GM21526 (cell line): ENCODE results near the gene MOSMO.
"Not testable (repeated sequence)": the region's sequence is repeated elsewhere in the genome, so short reads cannot be mapped to it uniquely, and the experiment has no call there.

ENCODE experiments used
- ATAC-seq: cut with Tn5 transposase; IDR thresholded peaks from one replicate; pipeline ENCODE4 v1.9.1; 2021; ENCODE audit warnings: moderate library complexity; ENCODE audit not compliant: unreplicated experiment, low FRiP score

The MOSMO gene

DNA sequence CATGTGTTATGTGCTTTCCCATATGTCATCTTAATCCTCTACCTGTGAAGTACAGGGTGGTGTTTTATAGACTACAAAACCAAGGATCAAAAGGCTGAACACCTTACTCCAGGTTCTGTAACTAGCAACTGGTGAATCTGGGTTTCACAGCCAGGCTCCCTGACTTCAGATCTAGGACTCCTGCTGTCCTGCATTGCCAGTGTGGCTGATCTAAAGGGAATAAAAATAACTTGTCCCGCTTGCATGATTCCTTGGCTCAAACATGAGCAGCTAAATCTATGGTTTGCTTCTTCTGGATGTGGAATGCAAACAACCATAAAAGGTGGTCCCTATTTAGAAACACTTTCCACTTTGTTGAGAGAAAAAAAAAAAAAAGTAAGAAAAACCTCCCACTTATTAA is 80.7 kb downstream of the MOSMO start:
- no peak for ATAC-seq

- no peak for ATAC-seq
Measured at GRCh38 chr16:22089910-22090309, 82.0 kb downstream of the MOSMO start.

DNA sequence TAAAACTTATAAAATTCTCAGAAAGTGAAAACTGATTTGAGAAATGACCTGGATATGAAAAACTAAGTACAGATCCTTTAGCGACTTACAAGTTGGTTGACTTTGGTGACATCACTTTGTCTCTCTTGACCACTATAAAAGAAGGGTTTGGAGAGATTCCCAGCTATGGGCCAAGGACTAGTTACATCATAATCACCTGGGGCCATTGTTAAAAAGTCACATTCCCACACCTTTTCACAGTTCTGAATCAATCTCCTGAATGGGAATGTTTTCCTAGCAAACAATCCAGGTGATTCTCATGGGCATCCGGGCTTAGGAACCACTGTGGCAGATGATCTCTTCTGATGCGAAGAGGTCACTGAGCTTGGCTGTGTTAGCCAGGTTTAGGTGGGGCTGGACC is 83.8 kb downstream of the MOSMO start:
- no peak for ATAC-seq

DNA sequence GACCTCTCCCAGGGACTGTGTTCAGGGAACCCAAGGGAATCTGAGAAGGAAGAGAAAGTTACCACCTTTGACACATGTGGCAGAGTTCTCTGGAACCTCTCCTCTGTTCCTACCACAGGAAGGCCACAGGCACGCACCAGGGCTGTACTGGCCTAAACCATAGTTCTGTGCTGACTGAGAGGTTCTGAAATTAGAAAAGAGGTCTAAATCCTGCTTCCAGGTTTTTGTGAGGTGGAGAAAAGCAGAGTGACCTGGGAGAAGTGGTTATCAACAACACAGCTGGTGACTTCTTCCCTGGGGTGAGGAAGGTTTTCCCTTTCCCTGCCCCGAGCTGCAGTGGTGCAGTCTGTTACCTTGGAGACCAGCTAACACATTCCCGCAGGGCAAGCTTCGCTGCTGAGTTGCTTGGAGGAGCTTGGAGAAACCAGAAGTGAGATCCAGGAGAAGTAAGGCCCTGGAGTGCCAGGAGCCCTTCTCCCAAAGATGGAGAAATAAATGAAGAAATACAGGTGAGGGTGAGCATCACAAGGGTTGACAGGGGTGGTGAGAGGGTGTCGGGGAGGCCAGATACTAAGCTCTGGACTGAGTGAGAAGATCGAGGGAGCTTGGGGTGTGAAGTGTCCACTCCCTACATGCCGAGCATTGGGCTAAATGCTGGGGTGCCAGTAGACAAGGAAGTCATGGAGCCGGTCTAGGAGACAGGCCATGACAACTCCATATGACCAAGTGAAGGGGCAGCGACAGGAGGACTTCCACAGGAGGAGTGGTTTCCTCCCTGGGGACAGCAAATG is 84.4 kb downstream of the MOSMO start, which contains the start of gene VWA3A:
Gene VWA3A, plus strand, starts transcription at position 399 of the 791 bp plus-strand sequence. Its CDS starts 97 bp downstream, at position 496.
- ATAC-seq, result no peak

DNA sequence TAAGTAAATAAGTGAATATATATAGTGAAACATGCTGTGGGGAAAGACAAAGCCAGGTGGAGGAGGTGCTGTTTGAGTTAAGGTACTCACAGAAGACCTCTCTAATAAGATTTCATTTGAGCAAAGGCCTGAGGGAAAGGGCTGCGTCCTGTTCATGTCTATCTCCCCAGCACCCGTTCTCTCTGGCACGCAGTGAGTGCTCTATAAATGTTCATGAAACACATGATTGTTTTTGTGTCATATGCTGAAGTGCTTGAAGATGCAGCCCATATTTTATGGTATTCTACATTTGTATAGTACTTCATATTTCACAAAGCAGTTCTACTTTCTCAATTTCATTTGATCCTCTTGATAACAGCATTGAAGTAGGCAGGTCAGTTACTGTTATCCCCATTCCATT is 85.4 kb downstream of the MOSMO start:
- ATAC-seq, result no peak

DNA sequence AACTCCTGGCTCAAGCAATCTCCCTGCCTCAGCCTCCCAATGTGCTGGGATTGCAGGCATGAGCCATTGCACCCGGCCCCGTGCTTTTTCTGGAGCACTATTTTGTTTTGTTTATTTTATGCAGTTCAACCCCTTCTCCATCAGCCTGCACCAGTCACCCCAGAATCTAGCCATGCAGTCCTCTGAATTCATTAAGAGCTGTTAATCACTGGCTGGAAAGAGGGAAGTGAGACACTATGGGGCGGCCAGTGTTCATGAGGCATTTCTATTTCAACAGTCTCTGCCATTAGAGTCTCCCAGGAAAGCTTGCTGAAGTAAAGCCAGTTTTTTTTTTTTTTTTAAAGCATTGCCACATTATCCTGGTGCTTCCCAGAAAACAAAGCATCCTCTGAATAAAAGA is 86.1 kb downstream of the MOSMO start:
- no peak for ATAC-seq

GRCh38 chr16:22098405-22099255 is 90.7 kb downstream of the MOSMO start:
- ATAC-seq, result no peak

GRCh38 chr16:22099256-22099975 is 91.5 kb downstream of the MOSMO start:
- no peak for ATAC-seq

DNA sequence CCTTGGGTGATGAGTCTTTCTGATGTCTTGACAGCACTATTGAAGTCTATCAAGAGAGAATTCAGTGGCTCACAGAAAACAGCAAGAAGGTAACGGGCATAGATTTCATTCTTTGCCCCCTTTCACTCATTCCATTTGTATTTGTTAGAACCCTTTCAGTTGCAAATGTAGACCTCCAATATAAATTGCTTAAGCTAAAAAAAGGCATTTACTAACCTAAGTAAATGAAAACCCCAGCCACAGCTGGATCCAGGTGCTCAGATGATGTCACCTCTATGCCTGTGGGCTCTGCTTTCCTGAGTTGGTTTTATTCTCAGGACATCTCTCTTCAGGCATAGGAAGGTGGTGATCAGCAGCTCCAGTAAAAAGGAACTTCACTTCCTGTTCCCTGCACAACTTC is 95.5 kb downstream of the MOSMO start:
- no peak for ATAC-seq

DNA sequence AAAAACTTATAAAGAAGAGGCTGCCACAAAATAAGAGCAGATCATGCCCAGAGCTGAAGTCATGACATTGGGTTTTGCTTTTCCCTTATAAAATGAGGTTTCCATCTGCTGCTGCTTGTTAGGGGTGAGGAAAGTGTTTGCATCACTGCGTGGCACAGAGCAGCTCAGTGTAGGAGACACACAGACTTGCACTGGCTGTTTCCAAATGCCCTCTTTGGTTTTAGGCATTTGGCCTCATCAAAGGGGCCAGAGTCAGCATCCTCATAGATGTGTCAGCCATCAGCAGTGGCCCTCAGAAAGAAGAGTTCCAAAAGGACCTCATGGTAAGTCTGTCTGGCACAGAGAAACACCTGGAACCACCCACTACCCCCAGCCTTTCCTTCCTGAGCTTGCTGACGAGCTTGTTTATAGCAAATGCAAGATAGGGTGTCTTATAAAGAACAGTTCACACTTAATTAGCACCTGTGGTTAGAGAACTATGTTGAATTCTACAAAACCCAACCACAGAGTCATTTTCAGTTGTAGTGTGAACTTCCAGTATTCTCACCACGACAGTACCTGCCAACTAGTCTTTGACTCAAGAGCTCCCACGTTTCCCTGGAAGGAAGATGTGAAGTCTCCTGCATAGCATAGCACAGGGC is 101.5 kb downstream of the MOSMO start:
- ATAC-seq, result no peak

- not testable (repeated sequence) for ATAC-seq
Measured at GRCh38 chr16:22111629-22112028, 103.7 kb downstream of the MOSMO start.

- no peak for ATAC-seq
Measured at GRCh38 chr16:22116095-22116700, 108.3 kb downstream of the MOSMO start.

DNA sequence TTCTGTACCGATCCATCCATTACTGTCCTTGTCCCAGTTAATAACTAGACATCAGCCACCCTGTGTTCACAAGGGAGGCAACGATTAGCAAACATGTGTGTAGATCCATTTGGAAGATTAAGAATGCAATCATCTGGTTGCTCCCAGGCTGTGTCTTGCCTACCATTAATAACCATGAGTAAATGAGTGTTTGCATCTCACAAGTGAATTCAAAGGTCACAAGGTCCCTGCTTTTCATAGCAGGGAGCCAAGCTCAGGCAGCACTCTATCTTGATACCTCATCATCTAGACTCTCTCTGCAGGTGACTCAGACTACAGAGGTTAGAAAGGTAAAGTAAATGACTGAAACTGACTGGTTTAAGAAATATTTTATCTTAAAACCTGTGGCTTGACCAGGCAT is 109.7 kb downstream of the MOSMO start:
- ATAC-seq, result no peak

DNA sequence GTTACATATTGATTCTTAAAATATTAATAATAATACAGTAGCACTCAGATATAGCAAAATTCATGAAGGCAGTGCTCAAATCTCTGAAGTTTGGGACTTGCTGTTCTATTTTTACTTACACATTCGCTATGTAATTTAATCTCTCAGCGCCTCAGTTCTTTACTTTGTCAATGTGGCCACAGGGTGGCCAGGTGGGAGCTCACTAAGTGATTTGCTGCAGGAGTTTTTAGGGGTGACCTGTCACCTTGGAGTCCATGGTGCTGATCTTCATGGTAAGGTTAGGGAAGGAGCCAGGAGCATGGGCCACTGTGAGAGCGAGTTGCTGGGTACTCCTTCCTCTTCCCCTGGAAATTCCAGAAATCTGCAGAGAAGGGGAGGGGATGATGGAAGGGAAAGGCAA is 112.5 kb downstream of the MOSMO start:
- ATAC-seq, result no peak

DNA sequence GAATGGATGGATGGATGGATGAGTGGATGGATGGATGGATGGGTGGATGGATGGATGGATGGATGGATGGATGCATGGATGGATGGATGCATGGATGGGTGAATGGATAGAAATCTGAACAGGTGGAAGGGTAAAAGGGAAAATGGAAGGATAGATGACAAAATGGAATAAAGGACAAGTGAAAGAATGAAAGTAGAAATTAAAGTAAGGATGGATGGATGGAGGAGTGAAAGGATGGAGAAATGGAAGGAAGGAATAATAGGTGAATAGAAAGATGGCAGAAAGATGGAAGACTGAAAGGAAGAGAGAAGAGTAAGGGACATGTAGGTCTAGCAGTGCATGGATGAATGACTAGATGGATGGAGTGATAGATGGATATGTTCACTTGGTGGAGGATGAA is 114.3 kb downstream of the MOSMO start:
- no peak for ATAC-seq

GRCh38 chr16:22123146-22123545 is 115.2 kb downstream of the MOSMO start:
- ATAC-seq, result no peak

DNA sequence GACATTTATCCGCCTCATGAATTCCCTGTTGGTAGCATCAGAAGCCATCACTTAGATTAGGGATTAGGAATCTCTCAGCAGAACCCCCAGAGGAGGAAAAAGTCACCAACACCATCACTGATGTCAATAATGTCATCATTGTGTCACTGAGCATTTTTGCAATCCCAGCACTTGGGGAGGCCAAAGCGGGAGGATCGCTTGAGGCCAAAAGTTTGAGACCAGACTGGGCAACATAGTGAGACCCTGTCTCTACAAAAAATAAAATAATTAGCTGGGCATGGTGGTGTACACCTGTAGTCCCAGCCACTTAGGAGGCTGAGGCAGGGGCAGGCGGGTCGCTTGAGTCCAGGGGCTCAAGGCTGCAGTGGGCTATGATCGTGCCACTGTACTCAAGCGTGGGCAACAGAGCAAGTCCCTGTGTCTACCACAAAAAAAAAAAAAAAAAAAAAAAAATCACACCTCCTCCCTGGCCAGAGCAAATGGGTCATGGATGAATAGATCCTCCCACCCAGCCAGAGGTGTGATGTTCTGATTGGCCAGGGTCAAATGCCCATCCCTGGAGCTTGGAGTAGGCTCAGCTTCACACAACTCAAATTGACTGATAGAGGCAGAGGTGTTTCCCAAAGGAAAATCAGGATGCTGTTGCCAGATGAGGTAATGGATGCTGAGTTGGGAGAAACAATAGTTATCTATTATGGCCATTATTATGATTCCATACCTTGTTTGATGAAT is 116.0 kb downstream of the MOSMO start:
- ATAC-seq, result no peak

DNA sequence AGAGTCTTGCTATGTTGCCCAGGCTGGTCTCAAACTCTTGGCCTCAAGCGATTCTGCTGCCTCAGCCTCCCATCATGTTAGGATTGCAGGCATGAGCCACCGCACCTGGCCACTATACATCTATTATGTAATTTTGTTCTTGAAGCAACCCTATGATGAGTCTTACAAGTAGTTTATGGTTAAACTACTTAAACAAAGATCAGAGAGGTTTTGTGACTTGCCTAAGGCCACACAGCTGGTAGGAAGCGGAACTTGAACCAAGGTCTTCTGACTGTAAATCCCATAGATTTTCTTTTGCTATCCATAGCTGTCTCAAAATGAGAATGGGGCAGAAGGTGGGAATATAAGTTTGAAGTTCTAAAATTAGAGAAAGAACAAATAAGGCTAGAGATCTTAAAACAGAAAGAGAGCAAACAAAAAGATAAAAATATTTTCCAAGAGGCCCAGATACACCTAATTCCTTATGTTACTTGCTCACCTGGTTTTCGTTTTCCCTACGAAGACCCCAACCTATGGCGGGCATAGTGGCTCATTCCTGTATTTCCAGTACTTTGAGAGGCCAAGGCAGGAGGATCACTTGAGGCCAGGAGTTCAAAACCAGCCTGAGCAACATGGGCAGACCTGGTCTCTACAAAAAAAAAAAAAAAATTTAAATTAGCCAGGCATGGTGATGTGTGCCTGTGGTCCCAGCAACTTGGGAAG is 116.8 kb downstream of the MOSMO start:
- no peak for ATAC-seq

- ATAC-seq, result no peak
Measured at GRCh38 chr16:22126037-22126558, 118.2 kb downstream of the MOSMO start.
